HG03039 (cell line): ENCODE results near the gene FGF12.

Experiments
- ATAC-seq: cut with Tn5 transposase; IDR thresholded peaks from one replicate; pipeline ENCODE4 v1.9.1; 2021; ENCODE audit warnings: mild to moderate bottlenecking, moderate library complexity; ENCODE audit not compliant: unreplicated experiment

FGF12 gene

DNA sequence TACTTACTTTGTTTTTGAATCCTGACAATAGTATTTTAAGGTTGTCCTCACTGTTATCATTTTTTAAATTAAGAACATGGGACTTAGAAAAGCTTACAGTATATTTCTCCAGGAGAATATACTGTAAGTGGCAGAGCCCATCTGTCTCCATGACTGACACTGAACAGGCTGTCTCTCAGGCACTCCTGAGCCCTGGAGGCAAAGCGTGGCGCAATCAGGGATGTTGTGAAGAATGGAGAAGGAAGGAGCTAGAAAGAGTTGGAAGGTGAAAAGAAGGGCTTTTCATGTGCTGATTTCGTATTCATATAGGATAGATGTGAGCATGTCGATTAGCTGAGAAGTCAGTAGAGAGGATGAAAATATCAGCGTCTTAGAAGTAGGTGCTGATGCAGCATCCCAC is 41.5 kb downstream of the FGF12 start:
- ATAC-seq = no peak

- ATAC-seq = no peak
These were observed 43.2 kb downstream of the FGF12 start for GRCh38 chr3:192684151-192684550.

DNA sequence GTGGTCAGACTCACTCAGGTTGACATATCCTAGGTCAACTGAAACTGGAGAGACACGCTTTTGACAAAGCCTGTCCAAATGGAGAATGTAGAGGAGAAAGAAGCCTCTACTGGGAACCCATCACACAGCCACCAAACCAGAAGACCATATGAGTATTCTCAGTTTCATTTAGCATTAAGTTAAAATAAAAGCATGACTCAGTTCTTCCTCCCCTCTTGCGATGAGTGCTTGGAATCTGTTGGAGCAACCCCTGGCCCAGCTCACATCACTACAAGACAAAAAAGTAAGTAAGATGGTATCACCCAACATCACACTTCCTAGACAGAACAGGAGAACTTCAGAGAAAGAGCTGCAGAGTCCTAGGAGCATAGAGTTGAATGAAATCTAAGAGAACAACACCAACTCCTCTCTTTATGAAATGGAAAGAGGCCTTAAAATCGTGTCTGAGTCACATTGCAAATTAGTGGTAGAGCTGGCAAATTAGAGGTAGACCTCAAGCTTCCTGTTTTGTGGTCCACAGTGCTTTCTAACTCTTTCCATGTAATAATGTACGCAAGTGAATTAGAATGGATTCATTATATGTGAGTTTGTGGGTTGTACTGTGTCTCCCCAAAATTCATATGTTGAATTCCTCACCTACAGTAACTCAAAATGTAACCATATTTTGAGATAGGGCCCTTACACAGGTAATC is 51.2 kb downstream of the FGF12 start:
- ATAC-seq = peak; percentile 75

GRCh38 chr3:192655628-192656027 is 71.7 kb downstream of the FGF12 start:
- ATAC-seq = no peak

DNA sequence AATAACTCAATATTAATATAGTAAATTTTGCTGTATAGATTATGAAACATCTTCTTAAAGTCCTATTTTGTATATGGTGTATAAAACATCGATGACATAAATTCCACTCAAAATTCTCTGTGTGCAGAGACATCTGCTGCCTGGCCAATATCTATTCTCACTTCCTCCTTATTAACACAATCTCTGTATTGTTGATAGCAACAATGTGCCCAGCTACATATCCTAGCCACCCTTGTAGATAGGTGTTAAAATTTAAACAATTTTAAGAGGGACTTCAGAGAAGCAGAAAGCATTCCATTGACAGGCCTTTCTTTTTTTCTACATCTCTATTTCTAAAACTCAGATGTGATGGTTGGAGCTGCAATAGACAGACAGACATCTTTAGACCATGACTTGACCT is 72.3 kb downstream of the FGF12 start:
- no peak for ATAC-seq

GRCh38 chr3:192653862-192654261 is 73.5 kb downstream of the FGF12 start:
- no peak for ATAC-seq

GRCh38 chr3:192652727-192653126 is 74.6 kb downstream of the FGF12 start:
- no peak for ATAC-seq

DNA sequence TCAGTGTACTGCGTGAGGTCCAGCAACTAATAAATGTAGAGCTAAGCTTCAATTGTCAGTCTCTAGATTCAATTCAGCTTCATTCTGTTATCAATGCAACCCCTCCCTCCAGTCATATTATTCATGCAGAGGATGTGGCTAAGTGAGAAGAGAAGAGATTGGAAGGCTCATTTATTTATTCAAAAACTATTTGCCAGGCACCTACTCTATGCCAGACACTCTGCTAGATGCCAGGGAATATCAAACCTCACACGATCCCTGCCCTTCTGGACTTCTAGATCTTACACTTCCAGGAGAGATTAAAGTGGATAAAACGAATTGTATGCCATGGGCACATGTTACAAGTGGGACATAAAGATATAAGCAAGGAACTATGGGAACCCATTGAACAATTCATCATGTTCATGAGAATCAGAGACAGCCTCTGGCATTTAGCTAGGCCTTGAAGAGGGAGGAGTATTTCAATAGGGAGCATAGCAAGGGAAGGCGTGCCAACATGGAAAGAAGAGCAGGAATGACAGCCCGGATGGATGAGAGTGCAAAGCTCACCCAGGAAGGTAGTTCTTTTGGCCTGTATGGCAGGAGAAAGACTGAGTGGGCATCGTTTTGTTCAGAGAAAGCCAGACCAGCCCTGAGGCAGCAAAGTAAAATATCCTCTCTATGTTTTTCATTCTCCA is 75.4 kb downstream of the FGF12 start:
- ATAC-seq = no peak

DNA sequence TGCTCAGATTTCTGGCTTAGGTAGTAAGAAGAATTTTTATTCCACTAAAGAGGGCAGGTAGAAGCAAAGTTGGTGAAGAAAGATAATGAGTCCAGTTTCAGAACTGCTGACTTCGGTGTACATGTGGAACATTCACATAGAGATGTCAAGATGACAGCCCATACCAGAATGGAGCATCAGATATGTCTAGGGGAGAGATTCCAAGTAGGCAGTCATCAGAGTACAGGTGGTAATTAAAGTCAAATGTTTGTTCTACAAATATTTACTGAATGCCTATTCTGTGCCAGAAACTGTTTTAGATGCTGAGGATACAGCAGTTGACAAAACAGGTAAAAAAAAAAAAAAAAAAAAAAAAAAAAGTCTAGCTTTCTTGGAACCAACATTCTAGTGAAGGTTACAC is 81.9 kb downstream of the FGF12 start:
- ATAC-seq = no peak

GRCh38 chr3:192642651-192643050 is 84.7 kb downstream of the FGF12 start:
- ATAC-seq = no peak

DNA sequence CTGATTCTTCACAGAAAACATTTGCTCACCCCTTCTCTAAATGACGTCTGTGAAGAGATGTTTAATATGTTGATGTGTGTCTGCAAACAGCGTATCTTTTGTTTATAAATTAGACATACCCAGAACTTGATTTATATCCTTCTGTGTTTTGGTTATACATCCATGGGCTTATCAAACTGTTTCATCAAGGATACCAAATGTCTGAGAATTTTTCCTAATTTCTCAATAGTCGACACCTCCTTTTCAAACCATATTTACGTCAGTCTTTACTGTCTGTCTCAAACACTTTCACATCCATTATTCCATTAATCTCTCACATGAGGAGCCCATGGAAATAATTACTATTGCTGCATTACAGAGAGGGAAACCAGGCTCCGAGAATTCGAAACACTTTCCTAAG is 85.4 kb downstream of the FGF12 start:
- no peak for ATAC-seq

DNA sequence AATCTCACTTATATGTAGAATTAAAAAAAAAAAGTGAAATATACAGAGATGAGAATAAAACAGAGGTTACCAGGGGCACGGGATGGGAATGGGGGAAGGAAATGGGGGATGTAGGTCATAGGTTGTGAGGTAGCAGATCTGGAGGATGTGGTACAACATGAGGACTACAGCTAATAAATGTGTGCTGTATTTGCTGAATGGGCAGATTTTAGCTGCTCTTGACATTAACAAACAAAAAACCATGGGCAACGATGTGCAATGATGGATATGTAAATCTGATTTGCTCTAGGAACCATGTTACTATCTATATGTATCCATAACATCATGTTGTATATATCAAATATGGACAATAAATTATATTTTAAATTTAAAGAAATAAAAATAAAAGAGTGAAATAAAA is 87.4 kb downstream of the FGF12 start:
- ATAC-seq = no peak

- ATAC-seq = no peak
These were observed 89.5 kb downstream of the FGF12 start for GRCh38 chr3:192637803-192638202.

DNA sequence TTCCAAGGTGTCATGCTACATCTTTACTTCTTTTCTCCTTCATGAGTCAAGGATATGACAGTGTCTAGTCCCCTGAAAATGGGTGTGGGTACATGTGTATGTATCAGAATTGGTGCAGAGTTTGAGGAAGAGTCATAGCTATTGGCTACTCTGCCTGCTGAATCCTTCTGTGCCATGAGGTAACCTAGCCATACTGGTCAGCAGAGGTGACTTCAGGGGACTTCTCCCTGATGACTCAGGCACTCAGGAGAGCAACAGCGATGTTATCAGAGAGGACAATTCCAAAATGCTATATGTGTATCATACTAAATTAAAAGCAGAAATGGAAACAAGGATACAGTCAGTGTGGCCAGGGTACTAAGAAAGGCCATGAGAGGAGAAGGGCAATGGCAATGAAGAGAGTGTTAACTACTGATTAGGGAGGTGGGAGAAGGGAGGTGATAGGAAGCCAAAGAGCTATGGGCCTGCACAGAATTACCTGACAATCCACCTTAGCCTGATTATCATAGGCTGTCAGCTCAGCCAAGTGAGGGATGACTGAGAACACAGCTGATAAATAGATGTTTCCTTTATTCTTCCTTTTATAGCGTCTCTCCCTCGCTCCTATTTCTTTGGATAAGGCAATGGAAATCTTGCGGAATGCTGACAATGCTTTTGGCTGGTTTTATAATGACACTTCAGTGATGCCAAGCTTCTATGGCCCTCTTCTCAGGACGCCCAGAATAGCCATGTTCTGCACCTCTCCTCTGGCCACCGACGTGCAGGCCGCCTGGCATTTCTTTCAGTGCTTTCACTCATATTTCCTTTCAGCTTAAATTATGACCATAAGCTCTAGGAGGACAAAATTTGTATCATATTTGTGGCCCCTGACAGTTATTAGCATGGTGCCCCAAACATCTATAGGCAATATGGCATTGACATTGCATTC is 90.6 kb downstream of the FGF12 start:
- ATAC-seq = no peak

GRCh38 chr3:192629429-192629828 is 97.9 kb downstream of the FGF12 start:
- ATAC-seq = no peak

DNA sequence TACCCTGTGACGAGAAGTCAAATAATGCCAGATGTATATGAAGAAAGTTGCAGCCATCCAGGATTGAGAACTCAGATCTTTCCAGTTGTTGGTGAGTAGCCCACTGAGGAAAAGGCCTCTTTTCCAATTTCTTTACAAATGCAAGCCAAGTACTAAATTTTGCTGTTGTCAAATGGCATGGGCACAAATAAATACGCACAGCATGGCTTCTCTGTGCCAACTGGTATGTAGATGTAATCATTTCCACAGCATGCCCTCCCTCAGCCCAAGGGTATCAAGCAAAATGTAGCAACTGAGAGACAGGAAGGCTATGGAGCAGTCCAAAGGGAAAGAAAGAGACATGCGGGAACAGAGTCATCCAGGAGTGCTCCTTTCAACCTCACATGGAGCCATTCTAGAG is 105.4 kb downstream of the FGF12 start:
- no peak for ATAC-seq

DNA sequence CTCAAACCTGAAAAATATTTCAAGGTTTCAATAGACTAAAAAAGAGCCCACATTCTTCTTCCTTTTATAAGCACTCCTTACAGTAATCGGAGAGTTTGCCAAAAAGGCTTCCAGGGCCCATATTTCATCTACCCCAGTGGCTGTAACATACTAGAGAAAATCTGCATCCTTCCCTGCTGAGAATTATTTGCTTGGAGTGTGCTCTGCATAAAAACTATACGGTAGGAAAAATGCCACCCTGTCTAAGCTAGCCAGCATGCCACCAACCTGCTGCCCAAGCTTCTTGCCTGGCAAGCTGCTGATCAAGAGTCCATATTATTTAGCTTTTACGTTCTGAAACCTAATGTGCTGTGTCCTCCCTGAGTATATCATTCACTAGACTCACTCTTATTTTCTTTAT is 107.1 kb downstream of the FGF12 start:
- no peak for ATAC-seq

DNA sequence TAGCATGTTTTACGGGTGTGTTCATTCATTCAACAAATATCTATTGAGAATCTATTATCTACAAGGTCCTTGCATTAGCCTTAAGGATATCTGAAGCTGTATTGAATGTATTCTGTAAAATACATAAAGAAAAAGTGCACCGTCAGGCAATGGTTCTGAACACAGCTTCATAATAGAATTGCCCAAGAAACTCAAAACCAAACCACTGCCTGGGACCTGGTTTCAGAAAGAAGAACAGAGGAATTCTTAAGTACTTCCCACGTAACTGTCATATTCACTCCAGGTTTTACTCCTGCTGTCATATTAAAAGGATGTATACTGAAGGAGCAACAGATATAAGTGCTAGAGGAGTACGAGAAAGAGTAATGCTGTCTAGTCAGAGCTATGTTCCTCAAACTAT is 115.9 kb downstream of the FGF12 start:
- ATAC-seq = no peak

GRCh38 chr3:192608726-192609600 is 118.4 kb downstream of the FGF12 start:
- ATAC-seq = no peak

DNA sequence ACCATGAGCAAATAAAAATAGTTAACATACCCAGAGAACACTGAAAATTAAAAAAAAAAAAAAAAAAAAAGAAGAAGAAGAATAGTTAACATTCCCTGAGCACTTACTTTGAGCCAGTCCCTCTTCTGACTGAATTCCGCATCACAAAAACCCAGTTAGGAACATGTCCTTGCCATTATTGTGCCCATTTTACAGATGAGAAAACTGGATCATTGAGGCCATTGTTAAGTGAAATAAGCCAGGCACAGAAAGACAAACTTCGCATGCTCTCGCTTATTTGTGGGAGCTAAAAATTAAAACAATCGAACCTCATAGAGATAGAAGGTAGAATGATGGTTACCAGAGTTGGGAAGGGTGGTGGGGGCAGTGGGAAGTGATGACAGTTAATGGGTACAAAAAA is 119.5 kb downstream of the FGF12 start:
- ATAC-seq = no peak

- ATAC-seq = no peak
These were observed 129.4 kb downstream of the FGF12 start for GRCh38 chr3:192597913-192598312.
